Activated CD4-positive, alpha-beta memory T cell treated with anti-CD3 and anti-CD28 coated beads for 36 hours (primary cell): ENCODE results near the gene RAB22A. TPM values are rescaled to one million over a fixed set of nuclear protein-coding genes. Genes with fewer than 3 reads are reported as not detected.
"Not testable (repeated sequence)": the region's sequence is repeated elsewhere in the genome, so short reads cannot be mapped to it uniquely, and the experiment has no call there.

Experiments used
- CTCF ChIA-PET: fragments of 350-600 bp; sonication (Branson Sonifier 250); formaldehyde crosslinking; loops from one replicate; lab custom pipeline; 2021; ENCODE audit warnings: antibody characterized with exemption, inconsistent platforms; lab: Charles Lee
- POLR2A ChIA-PET: fragments of 350-600 bp; sonication (Branson Sonifier 250); formaldehyde crosslinking; loops from one replicate; lab custom pipeline; 2021; ENCODE audit warnings: antibody characterized with exemption; lab: Charles Lee
- DNase-seq: peaks from one replicate; pipeline ENCODE4 v3.0.0-alpha.2; 2020
- H3K27ac Mint-ChIP-seq: one replicate; pipeline ENCODE4 v1.8.0; 2021; ENCODE audit warnings: mixed read lengths
- H3K27me3 Mint-ChIP-seq: one replicate; pipeline ENCODE4 v1.8.0; 2021; ENCODE audit warnings: mixed read lengths
- H3K36me3 Mint-ChIP-seq: one replicate; pipeline ENCODE4 v1.8.0; 2021; ENCODE audit warnings: mixed read lengths
- H3K4me1 Mint-ChIP-seq: one replicate; pipeline ENCODE4 v1.8.0; 2021; ENCODE audit warnings: low read depth, mixed read lengths
- H3K4me3 Mint-ChIP-seq: one replicate; pipeline ENCODE4 v1.8.0; 2021; ENCODE audit warnings: mild to moderate bottlenecking, mixed read lengths
- H3K9me3 Mint-ChIP-seq: one replicate; pipeline ENCODE4 v1.8.0; 2021; ENCODE audit warnings: mixed read lengths
- intact Hi-C: fragments of 100-400 bp; cut with micrococcal nuclease; formaldehyde crosslinking; loops from one replicate; pipeline ENCODE4 v1.15.1; 2023
- total RNA-seq, 2 experiments: library from RNA; stranded (reverse); gene quantifications; one replicate each; pipeline ENCODE4 v1.2.3, GENCODE V29; 2021

Gene RAB22A
- total RNA-seq, 2 experiments from 2014 or later: 10.5 to 12.0 TPM

DNA sequence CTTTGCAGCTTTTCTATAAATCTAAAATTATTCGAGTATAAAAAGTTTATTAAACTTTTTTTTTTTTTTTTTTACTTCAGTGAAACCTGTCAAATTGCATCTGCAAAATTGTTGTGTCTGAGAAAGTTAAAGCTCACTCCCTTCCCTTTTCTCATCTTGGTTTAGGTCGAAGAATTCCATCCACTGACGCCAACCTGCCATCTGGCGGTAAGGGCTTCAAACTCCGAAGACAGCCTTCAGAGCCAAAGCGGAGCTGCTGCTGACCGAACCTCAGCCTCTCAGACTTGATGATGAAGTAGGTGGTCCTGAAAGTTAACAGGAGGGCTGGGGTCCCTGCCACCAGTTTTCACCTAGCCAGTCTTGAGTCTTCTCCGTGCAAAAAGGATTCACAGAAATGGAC, 49.9 kb downstream of the RAB22A start:
- ChIA-PET POLR2A (no interaction called here), CTCF (no interaction called here)
- no peaks in the 10 kb centered on the region for H3K9me3 Mint-ChIP-seq
- H3K4me1 Mint-ChIP-seq: no peaks in the 10 kb centered on the region
- H3K27me3 Mint-ChIP-seq: no peaks in the 10 kb centered on the region
- intact Hi-C loops: no loop called here
- no peak overlapping the region for H3K4me3 Mint-ChIP-seq
- DNase-seq: no peak
- H3K36me3 Mint-ChIP-seq: peaks cover 17% of the 10 kb centered on the region
- H3K27ac Mint-ChIP-seq: no peak overlapping the region

DNA sequence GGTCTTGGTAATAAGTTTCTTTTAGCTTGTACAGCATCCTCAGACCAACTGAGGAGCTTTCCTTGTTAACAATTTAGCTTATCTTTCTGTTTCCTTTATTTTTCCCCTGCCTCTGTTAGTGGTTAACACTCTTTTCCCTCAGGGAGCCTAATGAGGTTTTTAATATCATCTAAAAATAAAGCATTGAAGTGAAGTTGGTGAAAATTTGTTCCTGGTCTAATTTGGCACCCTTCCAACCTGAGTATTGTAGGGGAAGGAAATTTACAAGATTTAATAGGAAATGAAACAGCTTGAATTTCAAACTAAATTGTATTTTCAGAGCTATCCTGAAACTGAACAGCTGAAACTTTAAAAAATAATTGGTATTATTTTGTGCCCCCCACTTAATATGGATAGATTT, 51.4 kb downstream of the RAB22A start:
- CTCF ChIA-PET: no interaction called here
- intact Hi-C loops: no loop called here
- Mint-ChIP-seq H3K36me3 (peaks cover 12% of the 10 kb centered on the region), H3K27me3 (no peaks in the 10 kb centered on the region), H3K9me3 (no peaks in the 10 kb centered on the region), H3K27ac (no peak overlapping the region), H3K4me1 (no peaks in the 10 kb centered on the region), H3K4me3 (no peak overlapping the region)
- no peak for DNase-seq
- POLR2A ChIA-PET: interaction anchor here (1.0 kb wide), 1 partner anchor 8 kb away, joined by 4 read pairs; no protein-coding TSS in a partner anchor

DNA sequence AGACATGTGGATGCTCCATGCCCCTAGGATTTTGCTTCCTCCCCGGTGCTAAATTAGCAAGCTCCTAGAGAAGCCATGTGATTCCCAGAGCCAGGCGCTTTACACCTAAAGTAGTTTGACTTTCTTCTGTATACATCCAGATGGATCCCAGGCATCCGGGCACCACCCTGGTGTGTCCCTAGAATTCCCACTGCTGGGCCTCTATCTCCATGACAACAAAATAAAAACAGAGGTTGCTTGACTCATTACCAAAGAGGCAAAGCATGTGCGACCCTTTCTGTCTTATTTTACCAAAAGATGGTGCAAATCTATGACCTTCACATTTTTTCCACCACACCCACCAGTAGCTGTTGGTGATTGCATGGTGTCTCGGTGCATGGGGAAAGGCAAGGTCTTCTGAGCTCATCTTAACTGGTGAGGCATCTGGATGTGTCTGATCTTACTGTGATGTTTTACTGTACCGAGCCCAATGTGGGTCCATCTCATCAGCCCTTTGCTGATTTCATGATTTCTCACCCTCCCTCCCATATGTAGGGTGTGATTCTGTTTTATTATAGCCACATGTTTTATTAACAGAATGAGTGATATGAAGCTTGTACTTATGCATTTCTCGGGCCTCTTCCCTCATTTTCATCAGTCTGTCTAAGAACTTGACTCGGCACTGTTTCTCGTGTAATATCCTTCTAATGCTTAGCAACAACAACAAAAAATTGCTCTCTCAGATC, 52.1 kb downstream of the RAB22A start:
- Mint-ChIP-seq H3K27me3 (no peaks in the 10 kb centered on the region), H3K27ac (no peak overlapping the region), H3K9me3 (no peaks in the 10 kb centered on the region), H3K36me3 (peaks cover 12% of the 10 kb centered on the region), H3K4me3 (no peak overlapping the region), H3K4me1 (no peaks in the 10 kb centered on the region)
- POLR2A ChIA-PET: no interaction called here
- no peak for DNase-seq
- intact Hi-C loops: no loop called here
- CTCF ChIA-PET: no interaction called here

DNA sequence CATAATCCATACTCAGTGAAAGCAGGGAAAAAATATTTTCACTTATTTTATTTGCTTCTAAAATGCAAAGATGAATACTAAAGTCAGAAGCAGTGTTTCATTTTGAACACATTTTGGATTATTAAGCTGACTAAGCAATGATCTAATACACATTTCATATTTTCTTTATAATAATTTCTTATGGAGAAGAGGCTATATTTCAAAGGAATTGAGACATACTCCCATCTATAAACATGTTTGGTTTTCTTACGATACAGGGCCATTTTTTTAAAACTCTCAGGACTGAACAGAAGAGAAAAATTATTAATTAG, 52.6 kb downstream of the RAB22A start:
- POLR2A ChIA-PET: no interaction called here
- no peaks in the 10 kb centered on the region for H3K4me1 Mint-ChIP-seq
- DNase-seq: no peak
- CTCF ChIA-PET: no interaction called here
- no peaks in the 10 kb centered on the region for H3K9me3 Mint-ChIP-seq
- H3K27me3 Mint-ChIP-seq: no peaks in the 10 kb centered on the region
- H3K4me3 Mint-ChIP-seq: no peak overlapping the region
- intact Hi-C loops: no loop called here
- H3K27ac Mint-ChIP-seq: no peak overlapping the region
- peaks cover 12% of the 10 kb centered on the region for H3K36me3 Mint-ChIP-seq

DNA sequence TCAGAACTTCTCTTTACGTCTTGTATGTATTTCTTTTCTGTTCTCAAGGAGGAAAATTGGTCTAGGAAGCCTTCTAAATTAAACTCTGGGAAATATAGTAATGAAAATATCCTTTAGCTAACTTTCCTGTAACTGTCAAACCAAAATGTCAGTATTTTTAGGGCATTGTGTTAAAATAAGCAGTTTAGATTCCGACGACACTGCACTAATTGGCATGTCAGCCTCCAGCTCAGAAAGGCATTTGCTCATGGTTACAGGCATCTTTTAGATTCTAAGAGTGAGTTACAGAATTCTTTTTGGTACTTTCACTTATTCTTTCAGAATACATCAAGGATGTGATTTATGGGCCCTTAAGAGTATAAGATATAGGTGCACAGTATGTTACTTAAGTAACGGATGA, 53.5 kb downstream of the RAB22A start:
- POLR2A ChIA-PET: no interaction called here
- no peak overlapping the region for H3K27ac Mint-ChIP-seq

DNA sequence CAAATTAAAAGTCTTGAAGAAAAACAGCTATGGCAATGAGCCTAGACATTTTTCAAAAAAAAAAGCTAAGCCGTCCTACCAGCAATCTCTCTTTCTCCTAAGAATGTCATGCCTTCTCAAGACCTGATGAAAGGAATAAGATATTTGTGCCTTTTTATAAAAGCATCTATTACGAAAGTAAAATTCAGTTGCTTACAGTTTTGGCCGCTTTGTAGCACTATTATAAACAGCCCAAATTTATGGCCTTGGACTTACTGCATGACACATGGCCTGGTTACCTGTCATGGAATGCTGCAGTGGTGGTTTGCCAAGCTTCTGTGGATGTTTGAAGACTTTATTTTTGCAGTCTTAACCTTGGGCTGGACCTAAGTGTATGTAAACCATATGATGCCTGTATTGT, 57.4 kb downstream of the RAB22A start:
- ChIA-PET CTCF (no interaction called here), POLR2A (no interaction called here)
- Mint-ChIP-seq H3K27ac (no peak overlapping the region), H3K9me3 (no peaks in the 10 kb centered on the region), H3K27me3 (no peaks in the 10 kb centered on the region), H3K4me1 (no peaks in the 10 kb centered on the region), H3K36me3 (peaks cover 6% of the 10 kb centered on the region), H3K4me3 (no peak overlapping the region)
- intact Hi-C loops: no loop called here
- no peak for DNase-seq

More for the DNA sequence above, 53.5 kb downstream of the RAB22A start:
- intact Hi-C loops: no loop called here
- Mint-ChIP-seq H3K36me3 (peaks cover 12% of the 10 kb centered on the region), H3K4me3 (no peak overlapping the region), H3K4me1 (no peaks in the 10 kb centered on the region), H3K9me3 (no peaks in the 10 kb centered on the region), H3K27me3 (no peaks in the 10 kb centered on the region)
- CTCF ChIA-PET: no interaction called here
- DNase-seq: no peak

DNA sequence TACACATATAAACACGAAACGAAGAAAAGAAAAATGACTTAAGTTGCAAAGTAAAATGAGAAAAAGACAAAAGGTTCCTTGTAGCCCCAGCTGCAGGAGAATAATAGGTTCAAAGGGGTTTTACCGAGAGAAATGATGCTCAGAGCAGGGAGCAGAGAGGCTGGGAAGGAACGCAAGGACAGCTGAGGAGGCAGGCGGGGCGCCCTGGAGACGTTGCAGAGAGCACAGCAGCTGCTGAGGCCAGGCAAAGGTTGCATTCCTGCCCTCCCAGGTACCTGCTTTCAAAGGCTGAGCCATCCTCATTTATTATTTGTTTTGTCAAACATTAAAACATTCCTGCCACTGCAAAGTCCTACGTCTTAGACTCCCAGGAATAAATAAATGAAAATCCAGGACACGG, 63.3 kb downstream of the RAB22A start:
- Mint-ChIP-seq H3K36me3 (no peaks in the 10 kb centered on the region), H3K9me3 (no peaks in the 10 kb centered on the region), H3K27me3 (peaks cover 3% of the 10 kb centered on the region), H3K4me1 (no peaks in the 10 kb centered on the region), H3K4me3 (no peak overlapping the region), H3K27ac (no peak overlapping the region)
- POLR2A ChIA-PET: no interaction called here
- CTCF ChIA-PET: no interaction called here
- no peak for DNase-seq
- intact Hi-C loops: no loop called here

DNA sequence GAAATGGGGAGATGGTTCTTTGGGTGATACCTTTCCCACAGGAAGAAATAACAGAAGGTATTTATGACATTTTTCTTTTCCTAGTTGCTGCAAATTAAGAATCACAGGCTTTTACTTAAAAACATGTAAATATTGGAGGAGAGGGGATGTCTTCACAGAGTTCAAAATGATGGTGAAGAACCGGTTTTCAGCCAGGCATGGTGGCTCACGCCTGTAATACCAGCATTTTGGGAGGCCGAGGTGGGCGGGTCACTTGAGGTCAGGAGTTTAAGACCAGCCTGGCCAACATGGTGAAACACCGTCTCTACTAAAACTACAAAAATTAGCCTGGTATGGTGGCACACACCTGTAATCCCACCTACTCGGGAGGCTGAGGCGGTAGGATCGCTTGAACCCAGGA, 63.8 kb downstream of the RAB22A start:
- CTCF ChIA-PET, H3K4me3 Mint-ChIP-seq, H3K4me1 Mint-ChIP-seq, intact Hi-C loops, H3K36me3 Mint-ChIP-seq, DNase-seq, H3K27ac Mint-ChIP-seq, H3K27me3 Mint-ChIP-seq, H3K9me3 Mint-ChIP-seq, POLR2A ChIA-PET: not testable (repeated sequence)

DNA sequence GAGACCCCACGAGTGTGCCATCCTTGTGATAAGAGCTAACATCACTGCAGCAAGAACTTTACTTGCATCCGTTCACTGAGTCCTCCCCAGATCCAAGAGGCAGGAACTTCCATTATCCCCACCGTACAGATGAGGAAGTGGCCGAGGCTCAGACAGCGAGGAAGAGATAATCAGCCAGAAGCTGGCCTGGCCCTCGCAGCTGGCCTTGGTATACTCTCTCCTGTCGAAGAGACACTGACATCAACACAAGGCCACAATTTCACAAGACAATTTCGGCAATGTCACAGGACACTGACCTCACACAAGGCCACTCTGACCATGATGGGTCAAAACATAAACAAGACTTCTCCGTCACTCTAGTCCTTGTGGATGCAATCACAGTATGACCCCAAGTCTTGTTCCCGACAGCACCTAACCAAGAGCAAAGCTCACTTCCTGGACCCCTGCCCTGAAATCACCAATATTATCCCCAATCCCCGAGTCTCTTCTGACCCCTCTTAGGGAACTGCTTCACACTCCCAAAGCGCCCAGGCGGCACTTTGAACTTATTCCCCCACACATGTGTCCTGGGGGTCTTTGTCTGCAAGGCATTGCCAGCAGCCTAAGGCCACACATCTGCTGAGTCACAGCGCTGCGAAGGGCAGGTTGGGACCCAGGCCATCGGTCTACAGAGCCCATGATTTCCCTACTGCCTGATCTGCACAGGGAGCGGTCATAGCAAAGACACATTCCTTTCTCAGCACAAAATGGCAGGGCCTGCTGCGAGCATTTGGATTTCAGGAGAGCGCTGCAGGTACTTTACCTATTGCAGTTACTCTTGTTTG, 64.7 kb downstream of the RAB22A start:
- intact Hi-C loops: no loop called here
- H3K36me3 Mint-ChIP-seq: no peaks in the 10 kb centered on the region
- H3K4me1 Mint-ChIP-seq: no peaks in the 10 kb centered on the region
- H3K9me3 Mint-ChIP-seq: no peaks in the 10 kb centered on the region
- ChIA-PET POLR2A (no interaction called here), CTCF (no interaction called here)
- DNase-seq: no peak
- H3K27me3 Mint-ChIP-seq: peaks cover 8% of the 10 kb centered on the region
- H3K27ac Mint-ChIP-seq: no peak overlapping the region
- no peak overlapping the region for H3K4me3 Mint-ChIP-seq

DNA sequence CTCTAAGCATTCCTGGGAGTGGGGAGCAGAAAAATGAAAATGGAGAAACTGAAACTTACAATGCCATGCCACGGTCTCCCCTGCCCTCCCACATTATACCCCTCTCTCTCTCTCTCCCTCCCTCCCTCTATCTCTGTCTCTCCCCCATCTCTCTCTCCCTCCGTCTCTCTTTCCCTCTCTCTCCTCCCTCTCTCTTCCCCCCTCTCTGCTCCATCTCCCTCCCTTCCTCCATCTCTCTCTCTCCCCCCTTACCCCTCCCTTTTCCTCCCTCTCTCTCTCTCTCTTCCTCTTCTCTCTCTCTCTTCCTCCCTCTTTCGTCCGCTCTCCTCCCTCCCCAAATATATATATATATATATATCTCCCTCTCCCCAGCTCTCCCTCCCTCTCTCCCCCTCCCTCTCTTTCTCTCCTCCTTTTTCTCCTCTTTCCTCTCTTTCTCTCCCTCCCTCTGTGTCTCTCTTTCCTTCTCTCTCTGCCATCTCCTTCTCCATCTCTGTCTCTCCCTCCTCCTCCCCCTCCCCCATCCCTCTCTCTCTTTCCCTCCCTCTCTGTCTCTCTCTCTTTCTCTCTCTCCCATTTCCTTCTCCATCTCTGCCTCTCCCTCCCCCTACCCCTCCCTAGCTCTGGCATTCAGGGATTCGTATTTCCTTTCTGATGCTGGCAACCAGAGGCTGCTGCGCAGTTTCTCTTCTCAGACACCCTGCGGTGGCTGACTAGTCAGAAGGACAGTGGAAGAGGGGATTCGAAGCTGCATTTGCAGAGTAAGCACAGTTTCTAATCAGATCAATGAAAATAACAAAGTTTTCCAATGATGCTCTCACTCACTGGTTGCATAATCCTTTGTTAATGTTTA, 65.6 kb downstream of the RAB22A start:
- no peaks in the 10 kb centered on the region for H3K36me3 Mint-ChIP-seq
- intact Hi-C loops: no loop called here
- CTCF ChIA-PET: interaction anchor here (0.6 kb wide), 1 partner anchor 14 kb away, joined by 3 read pairs; the partner anchor contains the start of gene VAPB
- POLR2A ChIA-PET: no interaction called here
- no peak for DNase-seq
- no peaks in the 10 kb centered on the region for H3K4me1 Mint-ChIP-seq
- H3K9me3 Mint-ChIP-seq: no peaks in the 10 kb centered on the region
- no peak overlapping the region for H3K27ac Mint-ChIP-seq
- peaks cover 11% of the 10 kb centered on the region for H3K27me3 Mint-ChIP-seq
- H3K4me3 Mint-ChIP-seq: no peak overlapping the region

DNA sequence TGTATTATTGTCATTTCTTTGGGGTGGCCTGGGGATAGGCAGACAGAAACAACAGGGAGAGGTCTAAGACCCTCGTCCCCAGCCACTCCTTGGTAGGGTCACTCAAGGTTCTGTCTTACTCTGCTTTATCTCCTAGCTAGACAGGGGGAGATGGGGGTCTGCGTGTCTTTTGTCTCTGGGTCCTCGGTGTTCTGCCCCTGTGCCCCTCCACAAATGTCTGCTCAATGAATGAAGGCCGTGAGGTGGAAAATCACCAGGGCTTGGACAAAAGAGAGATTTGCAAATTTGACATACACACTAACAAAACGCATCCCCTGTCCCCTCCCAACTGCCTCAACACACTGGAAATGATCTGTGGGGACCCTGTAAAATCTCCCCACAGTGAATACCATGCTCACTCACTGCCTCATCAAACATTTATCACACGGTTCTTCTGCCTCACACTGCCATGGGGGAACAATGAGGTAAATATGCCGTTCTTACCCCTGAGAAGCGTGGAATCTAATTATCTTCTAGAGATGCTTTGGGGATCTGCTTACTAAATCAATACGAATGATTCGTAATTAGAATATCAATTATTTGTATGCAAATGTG, 66.3 kb downstream of the RAB22A start:
- Mint-ChIP-seq H3K27me3 (peaks cover 14% of the 10 kb centered on the region), H3K36me3 (no peaks in the 10 kb centered on the region), H3K4me3 (no peak overlapping the region), H3K4me1 (no peaks in the 10 kb centered on the region), H3K9me3 (peaks cover 2% of the 10 kb centered on the region), H3K27ac (no peak overlapping the region)
- CTCF ChIA-PET: interaction anchor here (0.6 to 1.5 kb wide), 3 partner anchors 13 to 273 kb away, joined by 3 to 4 read pairs (median 3); partner anchors contain the start of gene VAPB
- DNase-seq: no peak
- intact Hi-C loops: no loop called here
- POLR2A ChIA-PET: no interaction called here

DNA sequence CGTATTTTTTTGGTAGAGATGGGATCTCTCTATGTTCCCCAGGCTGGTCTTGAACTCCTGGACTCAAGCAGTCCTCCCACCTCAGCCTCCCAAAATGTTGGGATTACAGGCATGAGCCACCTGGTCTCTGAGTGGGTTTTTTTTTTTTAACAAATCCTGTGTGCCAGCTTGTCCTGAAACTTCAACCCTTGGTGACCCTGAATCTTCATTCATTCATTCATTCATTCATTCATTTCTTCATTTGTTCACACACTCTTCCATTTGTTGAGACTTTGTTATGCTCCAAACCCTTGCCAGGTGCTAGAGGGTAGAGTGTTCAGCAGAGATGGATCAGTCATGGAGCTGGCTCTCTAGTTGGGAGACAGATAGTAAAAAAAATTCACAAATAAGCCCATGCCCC, 67.5 kb downstream of the RAB22A start:
- Mint-ChIP-seq H3K27me3 (peaks cover 18% of the 10 kb centered on the region), H3K4me1 (no peaks in the 10 kb centered on the region), H3K9me3 (peaks cover 11% of the 10 kb centered on the region), H3K4me3 (no peak overlapping the region), H3K36me3 (peaks cover 2% of the 10 kb centered on the region), H3K27ac (no peak overlapping the region)
- ChIA-PET CTCF (interaction anchor here (0.6 to 1.5 kb wide), 2 partner anchors 59 to 70 kb away, joined by 3 to 4 read pairs; no protein-coding TSS in a partner anchor), POLR2A (no interaction called here)
- intact Hi-C loops: no loop called here
- DNase-seq: no peak
